Fibroblast of gingiva (primary cell): ENCODE results near the gene RADIL.
"Not testable (repeated sequence)": the region's sequence is repeated elsewhere in the genome, so short reads cannot be mapped to it uniquely, and the experiment has no call there.

Experiments used
- DNase-seq: peaks from one replicate; pipeline ENCODE4 v3.0.0-alpha.2; 2011; ENCODE audit warnings: low read depth

RADIL gene, protein sequence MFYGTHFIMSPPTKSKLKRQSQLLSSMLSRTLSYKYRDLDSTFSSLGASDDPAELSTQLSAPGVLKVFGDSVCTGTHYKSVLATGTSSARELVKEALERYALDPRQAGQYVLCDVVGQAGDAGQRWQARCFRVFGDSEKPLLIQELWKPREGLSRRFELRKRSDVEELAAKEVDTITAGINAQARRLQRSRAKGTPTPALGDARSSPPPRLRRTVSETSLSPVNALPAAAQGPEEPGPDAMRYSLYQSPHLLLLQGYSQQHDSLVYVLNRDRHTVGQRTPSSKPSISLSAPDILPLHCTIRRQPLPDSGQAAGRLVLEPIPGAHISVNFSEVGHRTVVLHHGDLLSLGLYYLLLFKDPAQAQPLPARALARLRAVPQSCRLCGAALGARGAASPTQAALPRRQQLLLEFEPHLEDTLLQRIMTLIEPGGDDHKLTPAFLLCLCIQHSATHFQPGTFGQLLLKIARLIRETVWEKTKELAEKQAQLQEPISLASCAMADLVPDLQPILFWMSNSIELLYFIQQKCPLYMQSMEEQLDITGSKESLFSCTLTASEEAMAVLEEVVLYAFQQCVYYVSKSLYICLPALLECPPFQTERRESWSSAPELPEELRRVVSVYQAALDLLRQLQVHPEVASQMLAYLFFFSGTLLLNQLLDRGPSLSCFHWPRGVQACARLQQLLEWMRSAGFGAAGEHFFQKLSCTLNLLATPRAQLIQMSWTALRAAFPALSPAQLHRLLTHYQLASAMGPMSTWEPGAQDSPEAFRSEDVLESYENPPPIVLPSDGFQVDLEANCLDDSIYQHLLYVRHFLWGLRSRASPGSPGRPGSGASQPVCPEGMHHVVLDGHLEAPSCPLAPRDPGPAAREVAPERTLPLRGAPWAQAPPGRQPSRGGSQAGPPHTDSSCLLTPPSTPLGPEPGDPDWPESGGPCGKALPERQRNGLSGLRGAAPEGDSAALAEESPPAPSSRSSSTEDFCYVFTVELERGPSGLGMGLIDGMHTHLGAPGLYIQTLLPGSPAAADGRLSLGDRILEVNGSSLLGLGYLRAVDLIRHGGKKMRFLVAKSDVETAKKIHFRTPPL

GRCh38 chr7:4883372-4884144 lies at the start of gene RADIL:
Gene RADIL (minus strand): TSS chr7:4883716. CDS start chr7:4878139, 5,577 bp downstream.
- DNase-seq: peak; percentile 85

DNA sequence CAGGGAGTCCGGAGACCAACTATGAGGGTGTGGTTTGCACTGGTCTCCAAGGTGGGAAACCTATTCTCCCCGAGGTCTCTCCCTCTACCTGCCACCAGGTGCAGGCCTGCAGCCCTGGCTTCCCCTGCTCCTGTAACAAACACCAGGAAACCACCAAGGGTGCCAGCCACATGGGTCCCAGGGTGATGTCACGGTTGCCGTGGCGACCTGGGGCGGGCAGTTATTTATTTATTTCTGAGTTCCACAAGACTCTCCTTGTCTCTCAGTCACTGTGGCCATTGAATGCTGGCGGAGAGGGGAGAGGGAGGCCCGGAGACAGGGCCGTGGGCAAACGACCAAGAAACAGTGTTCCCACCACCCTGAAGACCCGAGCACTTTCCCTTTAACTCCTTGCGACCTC lies 48.4 kb upstream of the RADIL start:
- no peak for DNase-seq

DNA sequence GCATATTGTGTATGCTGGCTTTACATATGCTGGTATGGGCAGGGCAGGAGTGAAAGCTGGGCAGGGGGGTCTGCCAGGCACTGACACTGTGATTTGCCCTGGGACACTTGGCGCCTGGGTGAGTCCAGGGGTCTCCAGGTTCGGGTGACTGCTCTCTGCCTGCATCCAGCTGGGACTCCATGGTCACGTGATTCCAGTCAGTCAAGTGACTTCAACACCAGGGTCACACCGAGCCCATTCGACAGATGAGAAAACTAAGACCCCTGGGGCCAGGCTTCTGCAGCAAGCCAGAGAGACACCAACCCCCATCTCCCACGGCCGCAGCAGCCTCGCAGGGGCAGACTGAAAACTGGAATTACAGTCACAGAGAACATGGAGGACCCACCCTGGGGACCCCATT lies 45.5 kb upstream of the RADIL start:
- DNase-seq: no peak

DNA sequence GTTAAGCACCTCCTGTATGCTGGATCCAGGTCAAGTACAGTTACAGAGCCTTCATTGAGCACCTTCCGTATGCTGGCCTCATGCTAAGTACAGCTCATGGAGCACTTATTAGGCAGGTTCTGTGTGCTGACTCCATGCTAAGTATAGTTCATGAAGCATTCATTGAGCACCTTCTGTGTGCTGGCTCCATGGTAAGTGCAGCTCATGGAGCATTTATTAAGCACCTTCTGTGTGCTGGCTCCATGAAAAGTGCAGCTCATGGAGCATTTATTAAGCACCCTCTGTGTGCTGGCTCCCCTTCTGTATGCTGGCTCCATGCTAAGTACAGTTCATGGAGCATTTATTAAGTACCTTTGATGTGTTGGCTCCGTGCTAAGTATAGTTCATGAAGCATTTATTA lies 44.9 kb upstream of the RADIL start:
- DNase-seq: no peak

- no peak for DNase-seq
These were observed 36.7 kb upstream of the RADIL start for GRCh38 chr7:4919969-4920766.

GRCh38 chr7:4916113-4916512 lies 32.6 kb upstream of the RADIL start:
- no peak for DNase-seq

DNA sequence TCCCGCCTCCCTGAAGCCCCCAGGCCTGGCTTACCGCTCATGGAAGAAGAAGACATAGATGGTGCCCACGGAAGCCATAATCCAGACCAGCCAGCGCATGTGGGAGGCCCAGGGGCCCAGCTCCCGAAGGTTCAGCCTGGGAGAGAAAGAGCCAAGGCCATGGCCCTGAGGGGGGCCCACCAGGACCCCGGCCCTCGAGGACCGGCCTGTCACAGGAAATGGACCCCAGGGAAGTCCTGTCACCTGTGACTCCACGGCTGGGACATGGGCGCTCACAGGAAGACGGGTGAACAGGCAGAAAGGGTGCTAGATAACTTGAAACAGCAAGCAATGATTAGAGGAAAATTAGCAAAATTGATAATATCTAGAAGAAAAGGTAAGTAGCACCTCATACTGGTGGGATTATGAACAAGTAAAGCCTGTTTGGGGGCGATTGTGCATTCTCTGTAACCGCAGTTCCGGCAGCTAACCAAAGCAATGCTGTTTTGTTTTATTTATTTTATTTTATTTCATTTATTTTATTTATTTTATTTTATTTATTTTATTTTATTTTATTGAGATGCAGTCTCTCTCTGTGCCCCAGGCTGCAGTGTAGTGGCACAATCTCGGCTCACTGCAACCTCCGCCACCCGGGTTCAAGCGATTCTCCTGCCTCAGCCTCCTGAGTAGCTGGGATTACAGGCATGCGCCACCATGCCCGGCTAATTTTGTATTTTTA lies 27.8 kb upstream of the RADIL start:
- DNase-seq: no peak

- no peak for DNase-seq
These were observed 23.2 kb upstream of the RADIL start for GRCh38 chr7:4906682-4907081.

- no peak for DNase-seq
These were observed 21.7 kb upstream of the RADIL start for GRCh38 chr7:4905171-4905570.

DNA sequence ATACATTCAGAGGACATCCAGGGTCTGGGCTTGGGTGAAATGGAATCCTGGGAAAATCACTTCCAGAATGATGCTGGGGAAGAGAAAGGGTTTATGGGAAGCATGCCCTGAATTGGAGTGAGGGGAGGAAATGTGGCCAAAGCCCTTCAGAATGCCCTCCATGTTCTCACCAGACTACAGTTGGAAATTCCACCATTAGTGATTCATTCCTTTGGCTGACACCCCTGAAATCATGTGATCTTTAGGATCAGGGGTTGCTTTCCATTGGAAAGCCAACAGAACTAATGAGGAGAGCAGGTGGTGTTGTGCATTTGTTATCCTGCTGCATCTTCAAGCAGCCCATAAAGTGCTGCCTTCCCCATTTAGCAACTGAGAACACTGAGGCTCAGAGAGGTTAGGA lies 20.8 kb upstream of the RADIL start:
- DNase-seq: no peak

- no peak for DNase-seq
These were observed 12.2 kb upstream of the RADIL start for GRCh38 chr7:4895766-4896165.

DNA sequence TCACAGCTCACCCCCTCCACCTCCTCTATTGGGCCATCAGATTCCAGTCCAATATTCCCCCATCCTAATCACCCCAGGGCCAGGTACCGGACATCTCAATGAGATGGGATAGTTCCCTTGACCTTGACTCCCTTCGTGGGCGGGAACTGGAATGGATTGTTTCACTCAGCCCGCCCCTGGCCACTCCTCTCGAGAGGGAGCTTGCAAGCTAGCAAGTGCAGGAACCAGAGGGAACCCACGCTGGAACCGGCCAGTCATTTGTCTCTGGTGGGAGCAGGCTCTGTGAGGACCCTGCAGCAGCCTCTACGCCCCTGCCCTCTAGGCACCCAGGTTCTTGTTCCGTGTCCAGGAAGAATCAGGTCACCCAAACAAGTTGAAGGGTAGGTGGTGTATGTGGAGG lies 11.0 kb upstream of the RADIL start:
- no peak for DNase-seq

DNA sequence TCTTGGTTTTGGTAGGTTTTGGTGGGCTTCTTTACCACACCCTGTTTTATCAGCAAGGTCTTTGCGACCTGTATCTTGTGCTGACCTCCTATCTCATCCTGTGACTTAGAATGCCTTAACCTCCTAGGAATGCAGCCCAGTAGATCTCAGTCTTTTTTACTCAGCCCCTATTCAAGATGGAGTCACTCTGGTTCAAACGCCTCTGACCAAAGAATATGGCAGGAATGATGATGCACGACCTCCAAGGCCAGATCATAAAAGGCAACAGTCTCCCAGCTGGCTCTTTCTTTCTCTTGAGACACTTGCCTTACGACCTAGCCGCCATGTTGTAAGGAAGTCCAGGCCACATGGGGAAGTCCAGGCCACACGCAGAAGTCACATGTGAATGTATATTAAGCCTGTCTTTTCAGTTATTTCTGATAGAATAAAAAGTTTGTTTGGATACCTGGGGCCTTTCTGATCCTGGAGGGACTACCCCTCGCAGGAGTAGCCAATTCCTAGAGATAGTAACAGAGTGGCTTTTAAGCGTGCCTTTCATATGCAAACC lies 10.5 kb upstream of the RADIL start:
- no peak for DNase-seq

GRCh38 chr7:4893188-4893587 lies 9.7 kb upstream of the RADIL start:
- not testable (repeated sequence) for DNase-seq

- not testable (repeated sequence) for DNase-seq
These were observed 8.0 kb upstream of the RADIL start for GRCh38 chr7:4891522-4891921.

GRCh38 chr7:4889682-4890081 lies 6.2 kb upstream of the RADIL start:
- no peak for DNase-seq

DNA sequence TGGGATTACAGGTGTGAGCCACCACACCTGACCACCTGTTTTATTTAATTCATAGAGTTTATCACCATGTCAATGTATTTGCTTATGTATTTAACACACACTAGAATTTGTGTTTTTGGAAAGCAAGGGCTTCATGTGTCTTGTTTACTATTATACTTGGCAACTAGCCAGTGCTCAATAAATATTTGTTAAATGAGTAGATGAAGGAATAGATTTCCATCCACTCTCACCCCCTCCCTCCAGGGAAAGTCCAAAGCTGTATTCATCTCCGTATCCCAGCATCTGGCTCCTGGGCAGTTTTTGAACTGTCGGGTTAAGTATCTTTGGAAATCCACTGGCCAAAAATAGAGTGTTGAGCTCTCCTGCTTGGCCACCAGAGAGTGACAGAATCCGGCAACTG lies 4.6 kb upstream of the RADIL start:
- DNase-seq: no peak

- no peak for DNase-seq
These were observed 3.2 kb upstream of the RADIL start for GRCh38 chr7:4886671-4887070.

DNA sequence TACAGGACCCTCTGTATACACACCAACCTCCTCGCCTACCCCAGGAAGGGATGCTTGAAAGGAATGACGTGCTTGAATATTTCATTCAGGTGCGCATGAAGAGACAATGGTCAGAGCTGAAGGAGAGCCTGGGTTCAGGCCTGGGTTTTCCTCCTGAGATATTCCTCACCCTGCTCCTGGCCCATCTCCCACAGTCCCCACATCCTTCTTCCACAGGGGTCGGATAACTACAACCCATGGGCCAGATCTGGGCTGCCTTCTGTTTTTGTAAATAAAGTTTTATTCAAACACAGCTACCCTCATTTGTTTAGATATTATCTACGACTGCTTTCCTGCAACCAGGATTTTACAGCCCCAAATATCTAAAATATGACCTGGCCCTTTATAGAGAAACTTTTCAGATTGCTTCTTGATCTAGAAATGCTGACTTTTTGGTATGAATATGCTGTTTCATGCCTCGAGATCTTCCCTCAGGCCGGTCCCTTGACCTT lies 1.8 kb upstream of the RADIL start:
- no peak for DNase-seq

DNA sequence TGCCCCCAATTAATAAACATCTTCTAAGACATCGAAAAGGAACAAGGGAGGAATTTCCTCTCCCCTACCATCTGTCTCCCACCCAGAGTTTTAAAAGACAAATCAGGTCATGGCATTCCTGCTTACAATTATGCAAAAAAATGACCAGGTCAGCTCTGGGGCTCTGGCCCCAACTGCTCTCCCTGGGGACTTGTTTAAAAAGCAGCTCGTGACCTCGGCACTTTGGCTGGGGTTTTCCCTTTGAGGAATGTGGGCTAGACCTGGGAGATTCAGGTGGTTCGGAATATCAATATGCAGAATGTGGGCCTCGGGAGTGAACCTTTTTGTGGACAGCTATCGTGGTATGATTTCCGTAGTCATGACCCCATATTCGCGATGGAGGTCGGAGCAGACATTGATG lies 648 bp upstream of the RADIL start:
- DNase-seq: no peak
